ENCODE results near the gene INHBB. TPM values are rescaled to one million over a fixed set of nuclear protein-coding genes. Genes with fewer than 3 reads are reported as not detected.

Gene INHBB
- total RNA-seq, 1 donor from 2014 or later = 0.23 TPM

GRCh38 chr2:120330946-120331822 is 14.8 kb upstream of the INHBB start:
- no peak for DNase-seq (ENCODE audit: low read depth)
- TF ChIP-seq CTCF (conservative IDR thresholded peaks at IDR 0.05; ENCODE audit: low read depth, low read length) = no peak
- no peak overlapping the region for H3K4me3 ChIP-seq (ENCODE audit: low read depth, low read length)

- no peak for TF ChIP-seq CTCF (conservative IDR thresholded peaks at IDR 0.05; ENCODE audit: low read depth, low read length)
- DNase-seq (ENCODE audit: low read depth) = no peak
- H3K4me3 ChIP-seq (ENCODE audit: low read depth, low read length) = no peak overlapping the region
Measured at GRCh38 chr2:120331903-120332302, 14.0 kb upstream of the INHBB start.

DNA sequence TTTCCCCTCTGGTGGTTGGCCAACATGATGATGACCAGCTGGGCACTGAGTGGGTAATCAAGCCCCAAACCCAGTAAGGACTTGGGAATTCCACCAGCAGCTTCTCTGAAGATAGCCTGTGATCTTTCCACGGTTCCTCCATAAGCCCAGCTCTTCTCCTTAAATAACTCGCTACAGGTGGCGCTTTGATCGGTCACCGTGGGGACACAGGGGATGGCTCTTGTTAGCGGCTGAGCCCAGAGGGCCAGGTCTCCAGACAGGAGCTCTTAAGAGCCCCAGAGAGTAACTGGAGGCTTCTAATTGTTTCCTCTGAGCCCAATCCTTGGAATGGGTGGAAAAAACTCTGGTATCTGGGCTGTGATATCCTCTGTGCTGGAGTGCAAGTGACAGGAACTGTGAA is 13.6 kb upstream of the INHBB start:
- DNase-seq (ENCODE audit: low read depth) = no peak
- no peak overlapping the region for H3K4me3 ChIP-seq (ENCODE audit: low read depth, low read length)
- no peak for TF ChIP-seq CTCF (conservative IDR thresholded peaks at IDR 0.05; ENCODE audit: low read depth, low read length)

GRCh38 chr2:120334068-120334467 is 11.9 kb upstream of the INHBB start:
- no peak overlapping the region for H3K4me3 ChIP-seq (ENCODE audit: low read depth, low read length)
- DNase-seq (ENCODE audit: low read depth) = no peak
- no peak for TF ChIP-seq CTCF (conservative IDR thresholded peaks at IDR 0.05; ENCODE audit: low read depth, low read length)

GRCh38 chr2:120336749-120337148 is 9.2 kb upstream of the INHBB start:
- no peak for DNase-seq (ENCODE audit: low read depth)
- H3K4me3 ChIP-seq (ENCODE audit: low read depth, low read length) = no peak overlapping the region
- TF ChIP-seq CTCF (conservative IDR thresholded peaks at IDR 0.05; ENCODE audit: low read depth, low read length) = no peak

DNA sequence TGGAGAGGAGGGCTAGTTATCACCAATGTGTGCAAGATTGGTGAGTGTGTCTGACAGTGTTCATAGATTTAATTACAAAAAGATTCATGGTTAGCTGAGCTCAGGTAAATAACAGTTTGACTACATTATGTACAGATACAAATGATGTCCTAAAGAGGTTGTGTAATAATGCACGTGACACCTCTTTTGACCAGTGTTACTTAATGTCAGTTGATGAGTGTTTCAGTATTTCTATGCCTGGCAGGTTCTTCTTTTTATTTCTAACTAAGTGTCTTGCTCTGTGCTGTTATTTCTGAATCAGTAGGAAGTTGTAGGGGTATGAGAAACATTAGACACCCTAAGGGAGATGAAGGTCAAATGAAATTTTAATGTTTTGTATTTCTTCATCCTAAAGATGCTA is 7.9 kb upstream of the INHBB start:
- no peak for DNase-seq (ENCODE audit: low read depth)
- H3K4me3 ChIP-seq (ENCODE audit: low read depth, low read length) = no peak overlapping the region
- no peak for TF ChIP-seq CTCF (conservative IDR thresholded peaks at IDR 0.05; ENCODE audit: low read depth, low read length)

GRCh38 chr2:120341977-120342376 is 4.0 kb upstream of the INHBB start:
- no peak overlapping the region for H3K4me3 ChIP-seq (ENCODE audit: low read depth, low read length)
- no peak for TF ChIP-seq CTCF (conservative IDR thresholded peaks at IDR 0.05; ENCODE audit: low read depth, low read length)
- no peak for DNase-seq (ENCODE audit: low read depth)

Data from epithelial cell of proximal tubule (primary cell).